ENCODE results near the gene ZFP62. TPM values are rescaled to one million over a fixed set of nuclear protein-coding genes. Genes with fewer than 3 reads are reported as not detected.

ZFP62 gene
- total RNA-seq, 1 donor from 2014 or later, result 65.4 TPM

GRCh38 chr5:180825768-180826525 is 35.1 kb downstream of the ZFP62 start:
- peaks cover 14% of the 10 kb centered on the region for H3K36me3 Mint-ChIP-seq
- Histone ChIP-seq H3K36me3 (no peaks in the 10 kb centered on the region), H4K20me1 (ENCODE audit: low read depth) (no peaks in the 10 kb centered on the region), H3K4me2 (no peak overlapping the region), H3K79me2 (ENCODE audit: low read depth) (no peaks in the 10 kb centered on the region), H2AFZ (replicated peaks) (no peak overlapping the region), H3K27ac (no peak overlapping the region), H3K4me1 (peaks cover 8% of the 10 kb centered on the region), H3K9ac (no peak overlapping the region), H3K9me3 (ENCODE audit: low read depth) (no peaks in the 10 kb centered on the region), H3K4me3 (no peak overlapping the region), H3K27me3 (peaks cover 8% of the 10 kb centered on the region), H3F3A (ENCODE audit: low read depth) (peaks cover 11% of the 10 kb centered on the region)
- peaks cover 12% of the 10 kb centered on the region for H3K27me3 Mint-ChIP-seq (ENCODE audit: insufficient read depth, low read depth)
- DNase-seq (ENCODE audit: low spot score), result no peak
- H3K4me3 Mint-ChIP-seq, result no peak overlapping the region
- peaks cover 27% of the 10 kb centered on the region for H3K9me3 Mint-ChIP-seq
- H3K27ac Mint-ChIP-seq, result no peak overlapping the region
- TF ChIP-seq CTCF (IDR thresholded peaks at IDR 0.05) (no peak), EZH2 (IDR thresholded peaks at IDR 0.05) (no peak), EZH2phosphoT487 (IDR thresholded peaks at IDR 0.05) (no peak)
- peaks cover 23% of the 10 kb centered on the region for H3K4me1 Mint-ChIP-seq

GRCh38 chr5:180824630-180825476 is 36.2 kb downstream of the ZFP62 start:
- Histone ChIP-seq H3K4me2 (no peak overlapping the region), H3K27ac (no peak overlapping the region), H2AFZ (replicated peaks) (no peak overlapping the region), H3K79me2 (ENCODE audit: low read depth) (no peaks in the 10 kb centered on the region), H3K4me3 (no peak overlapping the region), H4K20me1 (ENCODE audit: low read depth) (no peaks in the 10 kb centered on the region), H3K4me1 (peaks cover 8% of the 10 kb centered on the region), H3K27me3 (peaks cover 1% of the 10 kb centered on the region), H3K36me3 (no peaks in the 10 kb centered on the region), H3F3A (ENCODE audit: low read depth) (peaks cover 4% of the 10 kb centered on the region), H3K9me3 (ENCODE audit: low read depth) (no peaks in the 10 kb centered on the region), H3K9ac (no peak overlapping the region)
- no peak overlapping the region for H3K27ac Mint-ChIP-seq
- peaks cover 18% of the 10 kb centered on the region for H3K9me3 Mint-ChIP-seq
- no peak for TF ChIP-seq CTCF (IDR thresholded peaks at IDR 0.05)
- no peak for TF ChIP-seq EZH2 (IDR thresholded peaks at IDR 0.05)
- TF ChIP-seq EZH2phosphoT487 (IDR thresholded peaks at IDR 0.05), result no peak
- H3K4me3 Mint-ChIP-seq, result no peak overlapping the region
- no peak for DNase-seq (ENCODE audit: low spot score)
- peaks cover 9% of the 10 kb centered on the region for H3K27me3 Mint-ChIP-seq (ENCODE audit: insufficient read depth, low read depth)
- H3K36me3 Mint-ChIP-seq, result peaks cover 6% of the 10 kb centered on the region
- H3K4me1 Mint-ChIP-seq, result peaks cover 19% of the 10 kb centered on the region

GRCh38 chr5:180823940-180824629 is 37.0 kb downstream of the ZFP62 start:
- H3K4me1 ChIP-seq, result peaks cover 8% of the 10 kb centered on the region
- H3K27me3 Mint-ChIP-seq (ENCODE audit: insufficient read depth, low read depth), result peaks cover 2% of the 10 kb centered on the region

More at GRCh38 chr5:180823940-180824629, 37.0 kb downstream of the ZFP62 start:
- Histone ChIP-seq H3K4me3 (no peak overlapping the region), H3K27me3 (no peaks in the 10 kb centered on the region), H3K36me3 (no peaks in the 10 kb centered on the region), H3K79me2 (ENCODE audit: low read depth) (no peaks in the 10 kb centered on the region), H3K4me2 (no peak overlapping the region), H3K9ac (no peak overlapping the region), H3K9me3 (ENCODE audit: low read depth) (no peaks in the 10 kb centered on the region), H2AFZ (replicated peaks) (no peak overlapping the region), H4K20me1 (ENCODE audit: low read depth) (no peaks in the 10 kb centered on the region), H3K27ac (no peak overlapping the region), H3F3A (ENCODE audit: low read depth) (peaks cover 4% of the 10 kb centered on the region)
- Mint-ChIP-seq H3K9me3 (peaks cover 10% of the 10 kb centered on the region), H3K36me3 (no peaks in the 10 kb centered on the region), H3K27ac (no peak overlapping the region), H3K4me3 (no peak overlapping the region), H3K4me1 (peaks cover 19% of the 10 kb centered on the region)
- TF ChIP-seq CTCF (IDR thresholded peaks at IDR 0.05) (no peak), EZH2 (IDR thresholded peaks at IDR 0.05) (no peak), EZH2phosphoT487 (IDR thresholded peaks at IDR 0.05) (no peak)
- DNase-seq (ENCODE audit: low spot score), result no peak
